ENCODE results near the gene FOXJ3.

FOXJ3 gene

GRCh38 chr1:42143896-42144710, 190.9 kb downstream of the FOXJ3 start:
- no peak for TF ChIP-seq CTCF (IDR thresholded peaks at IDR 0.05)

- no peak for TF ChIP-seq CTCF (IDR thresholded peaks at IDR 0.05)
These were observed 191.9 kb downstream of the FOXJ3 start for GRCh38 chr1:42142894-42143675.

GRCh38 chr1:42141978-42142377, 193.1 kb downstream of the FOXJ3 start:
- no peak for TF ChIP-seq CTCF (IDR thresholded peaks at IDR 0.05)

GRCh38 chr1:42140191-42140590, 194.8 kb downstream of the FOXJ3 start:
- no peak for TF ChIP-seq CTCF (IDR thresholded peaks at IDR 0.05)

GRCh38 chr1:42139444-42139843, 195.6 kb downstream of the FOXJ3 start:
- no peak for TF ChIP-seq CTCF (IDR thresholded peaks at IDR 0.05)

- no peak for TF ChIP-seq CTCF (IDR thresholded peaks at IDR 0.05)
These were observed 196.4 kb downstream of the FOXJ3 start for GRCh38 chr1:42138586-42138985.

- TF ChIP-seq CTCF (IDR thresholded peaks at IDR 0.05), result no peak
These were observed 197.3 kb downstream of the FOXJ3 start for GRCh38 chr1:42137766-42138165.

Measured in LNCAP (cell line).